Stimulated activated CD4-positive, alpha-beta T cell treated with anti-CD3 and anti-CD28 coated beads, Interleukin-4, amount 100 ng/mL, for 48 hours (primary cell): ENCODE data around the gene DPEP3.

Source experiments
- DNase-seq, 2 donors: peaks; one replicate each; pipeline ENCODE4 v3.0.0-alpha.2; 2020; ENCODE audit warnings: low read depth in 2 of 2

Gene DPEP3

DNA sequence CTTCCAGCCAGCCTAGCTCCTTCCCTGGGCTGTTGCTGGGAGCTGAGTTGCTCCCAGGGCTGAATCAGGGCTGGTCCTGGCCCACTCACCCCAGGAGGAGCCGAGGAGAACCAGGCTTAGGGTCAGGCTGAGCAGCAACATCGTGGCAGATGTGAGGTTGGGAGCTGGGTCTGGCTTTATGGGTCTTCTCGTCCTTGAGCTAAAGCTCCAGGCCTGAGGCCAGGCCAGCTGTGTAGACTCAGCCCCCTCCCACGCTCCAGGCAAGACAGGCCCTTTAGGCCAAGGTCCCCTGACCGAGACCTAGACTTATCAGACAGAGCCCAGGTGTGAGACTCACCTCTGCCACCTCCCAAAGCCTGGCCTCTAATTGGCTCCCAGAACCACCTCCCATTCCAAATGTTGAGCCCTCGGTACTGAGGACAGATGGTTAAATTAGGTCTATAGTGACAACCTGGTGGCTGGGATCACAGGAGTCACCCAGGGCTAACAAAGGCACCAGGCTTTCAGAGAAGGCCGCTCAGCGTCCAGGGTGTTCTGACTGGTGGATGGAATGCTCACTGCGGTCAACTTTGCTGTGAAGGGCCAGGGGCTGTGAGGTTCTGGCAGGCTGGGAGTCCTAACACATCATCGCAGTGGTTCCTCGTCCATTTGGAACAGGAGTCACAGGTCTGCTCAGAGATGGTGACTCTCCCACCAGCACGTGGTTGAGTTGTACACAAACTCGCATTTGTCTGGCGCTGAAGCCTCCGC is 48.4 kb downstream of the DPEP3 start, which contains the start of gene CTRL:
CTRL (minus strand) TSS at position 151 of the 750 bp plus-strand sequence; CDS start at position 141, 10 bp downstream.
- no peak for DNase-seq

DNA sequence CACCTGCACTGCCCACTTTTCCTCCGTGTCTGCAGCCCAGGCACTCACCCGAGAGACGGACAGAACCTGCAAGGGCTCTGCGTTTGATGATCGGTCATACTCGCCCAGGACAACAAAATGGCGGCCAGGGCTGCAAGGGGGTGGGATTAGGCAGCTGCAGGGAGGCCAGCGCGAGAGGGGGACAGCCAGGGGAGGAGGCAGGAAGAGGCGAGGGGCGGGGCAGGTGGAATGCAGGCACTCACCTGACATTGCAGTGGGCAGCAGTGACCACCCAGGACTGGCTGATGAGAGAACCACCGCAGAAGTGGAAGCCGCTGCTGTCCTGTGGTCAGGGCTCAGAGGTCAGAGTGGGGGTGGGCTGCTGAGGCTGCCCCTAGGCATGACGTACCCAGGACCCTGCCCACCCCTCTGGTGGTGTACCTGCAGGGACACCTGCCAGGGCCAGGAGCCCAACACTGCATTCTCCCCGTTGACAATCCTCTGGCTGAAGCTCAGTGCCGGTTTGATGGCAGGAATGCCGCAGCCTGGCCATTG is 49.6 kb downstream of the DPEP3 start:
- no peak for DNase-seq

DNA sequence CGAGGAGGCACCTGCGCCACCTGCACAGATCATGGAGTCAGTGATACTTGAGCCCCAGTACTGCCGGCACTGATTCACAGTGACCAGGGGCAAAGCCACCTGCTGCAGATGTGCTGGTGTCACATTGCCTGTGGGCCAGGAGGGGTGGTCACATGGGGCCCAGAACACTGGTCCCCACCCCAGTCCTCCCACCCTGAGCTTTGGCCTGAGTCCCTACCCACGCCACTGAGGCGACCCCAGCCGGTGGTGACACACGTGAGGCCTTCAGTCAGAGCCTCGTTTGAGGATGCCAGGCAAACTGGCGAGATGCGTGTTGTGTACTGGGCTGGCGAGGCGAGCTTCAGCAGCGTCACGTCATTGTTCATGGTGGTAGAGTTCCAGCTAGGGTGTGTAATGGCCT is 50.1 kb downstream of the DPEP3 start:
- DNase-seq: no peak

DNA sequence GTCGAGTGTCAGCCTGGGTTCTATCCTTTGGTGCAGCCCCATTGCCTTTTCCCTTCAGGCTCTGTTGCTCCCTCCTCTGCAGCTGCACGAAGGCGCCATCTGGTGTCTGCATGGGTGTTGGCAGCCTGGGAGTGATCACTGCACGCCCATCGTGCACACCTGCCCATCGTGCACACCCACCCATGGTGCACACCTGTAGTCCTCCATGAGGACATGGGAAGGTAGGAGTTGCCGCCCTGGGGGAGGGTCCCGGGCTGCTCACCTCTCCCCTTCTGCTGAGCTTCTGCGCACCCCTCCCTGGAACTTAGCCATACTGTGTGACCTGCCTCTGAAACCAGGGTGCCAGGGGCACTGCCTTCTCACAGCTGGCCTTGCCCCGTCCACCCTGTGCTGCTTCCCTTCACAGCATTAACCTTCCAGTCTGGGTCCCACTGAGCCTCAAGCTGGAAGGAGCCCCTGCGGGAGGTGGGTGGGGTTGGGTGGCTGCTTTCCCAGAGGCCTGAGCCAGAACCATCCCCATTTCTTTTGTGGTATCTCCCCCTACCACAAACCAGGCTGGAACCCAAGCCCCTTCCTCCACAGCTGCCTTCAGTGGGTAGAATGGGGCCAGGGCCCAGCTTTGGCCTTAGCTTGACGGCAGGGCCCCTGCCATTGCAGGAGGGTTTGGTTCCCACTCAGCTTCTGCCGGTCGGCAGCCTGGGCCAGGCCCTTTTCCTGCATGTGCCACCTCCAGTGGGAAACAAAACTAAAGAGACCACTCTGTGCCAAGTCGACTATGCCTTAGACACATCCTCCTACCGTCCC is 51.5 kb downstream of the DPEP3 start:
- DNase-seq: peak; percentile 66 to 74

DNA sequence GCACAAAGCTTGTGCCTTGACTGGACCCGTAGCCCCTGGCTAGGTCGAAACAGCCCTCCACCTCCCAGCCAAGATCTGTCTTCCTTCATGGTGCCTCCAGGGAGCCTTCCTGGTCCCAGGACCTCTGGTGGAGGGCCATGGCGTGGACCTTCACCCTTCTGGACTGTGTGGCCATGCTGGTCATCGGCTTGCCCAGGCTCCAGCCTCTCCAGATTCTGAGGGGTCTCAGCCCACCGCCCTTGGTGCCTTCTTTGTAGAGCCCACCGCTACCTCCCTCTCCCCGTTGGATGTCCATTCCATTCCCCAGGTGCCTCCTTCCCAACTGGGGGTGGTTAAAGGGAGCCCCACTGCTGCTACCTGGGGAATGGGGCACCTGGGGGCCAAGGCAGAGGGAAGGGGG is 52.2 kb downstream of the DPEP3 start:
- no peak for DNase-seq

DNA sequence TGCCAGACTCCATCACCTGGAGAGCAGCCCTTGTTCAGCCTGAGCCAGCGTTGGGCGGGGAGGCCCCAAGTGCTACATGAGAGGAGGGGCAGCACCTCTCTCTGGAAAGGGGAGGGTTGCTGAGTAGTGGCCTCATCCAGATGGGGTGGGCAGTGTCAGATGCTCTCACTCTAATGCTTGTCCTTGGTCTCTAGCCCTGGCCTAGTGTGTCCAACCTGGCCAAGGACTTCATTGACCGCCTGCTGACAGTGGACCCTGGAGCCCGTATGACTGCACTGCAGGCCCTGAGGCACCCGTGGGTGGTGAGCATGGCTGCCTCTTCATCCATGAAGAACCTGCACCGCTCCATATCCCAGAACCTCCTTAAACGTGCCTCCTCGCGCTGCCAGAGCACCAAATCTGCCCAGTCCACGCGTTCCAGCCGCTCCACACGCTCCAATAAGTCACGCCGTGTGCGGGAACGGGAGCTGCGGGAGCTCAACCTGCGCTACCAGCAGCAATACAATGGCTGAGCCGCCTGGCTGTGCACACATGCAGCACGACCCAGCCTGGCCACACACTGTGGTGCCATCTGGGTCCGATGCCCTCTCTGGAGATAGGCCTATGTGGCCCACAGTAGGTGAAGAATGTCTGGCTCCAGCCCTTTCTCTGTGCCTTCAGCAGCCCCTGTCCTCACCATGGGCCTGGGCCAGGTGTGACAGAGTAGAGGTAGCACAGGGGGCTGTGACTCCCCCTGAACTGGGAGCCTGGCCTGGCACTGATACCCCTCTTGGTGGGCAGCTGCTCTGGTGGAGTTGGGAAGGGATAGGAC is 53.0 kb downstream of the DPEP3 start:
- no peak for DNase-seq

DNA sequence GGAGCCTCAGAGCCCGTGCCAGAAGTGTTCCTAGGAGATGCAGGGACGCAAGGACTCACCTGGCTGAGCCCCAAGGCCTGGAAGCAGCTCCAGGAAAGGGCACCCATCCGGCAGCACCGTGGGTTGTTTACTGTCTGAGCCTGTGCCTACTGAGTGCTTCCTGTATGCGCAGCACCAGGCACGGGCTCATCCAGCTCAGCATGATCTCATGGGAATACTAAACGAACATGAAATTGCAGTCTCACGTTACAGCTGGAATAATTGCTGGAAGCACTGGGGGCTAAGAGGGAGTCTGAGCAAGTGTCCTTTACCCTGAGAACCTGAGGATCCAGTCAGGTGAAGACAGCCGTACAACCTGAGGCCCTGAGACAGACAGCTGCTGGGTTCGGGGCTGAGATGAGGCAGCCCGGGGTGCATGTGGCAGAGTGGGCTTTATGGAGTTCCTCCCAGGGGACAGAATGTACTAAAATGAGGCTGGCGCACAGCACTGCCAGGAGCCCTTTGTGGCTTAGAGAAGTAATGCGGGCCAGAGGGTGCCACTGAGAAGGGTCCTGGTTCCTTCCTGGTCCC is 54.0 kb downstream of the DPEP3 start:
- DNase-seq: no peak
